Omental fat pad (tissue), 4 donors: ENCODE measurements around the gene ENPP3. TPM values are rescaled to one million over a fixed set of nuclear protein-coding genes. Genes with fewer than 3 reads are reported as not detected.
A peak's percentile ranks its signal among the peaks of the same experiment; 100 is the strongest.
"Not testable (repeated sequence)": the region's sequence is repeated elsewhere in the genome, so short reads cannot be mapped to it uniquely, and the experiment has no call there.

Experiments
- ATAC-seq: fragments of 150-250 bp; one replicate; pipeline ENCODE4 v1.9.1; 2016; ENCODE audit warnings: mild to moderate bottlenecking, moderate library complexity; ENCODE audit not compliant: low FRiP score
- DNase-seq: peaks from one replicate; pipeline ENCODE4 v3.0.0-alpha.2; 2019; ENCODE audit warnings: low spot score
- CTCF ChIP-seq, 3 donors: fragments of 450-650 bp; IDR thresholded peaks; one replicate each; pipeline ENCODE4 v1.5.1; 2016 to 2017; ENCODE audit warnings: antibody characterized with exemption in 3 of 3, mild to moderate bottlenecking in 3 of 3, moderate library complexity in 2 of 3
- total RNA-seq, 4 donors: library from RNA; depleted of rRNA; stranded (reverse); fragments of >200 nt; gene quantifications; one replicate each; pipeline ENCODE4 v1.1.0, GENCODE V29; 2016

Gene ENPP3
- total RNA-seq, 4 donors from 2014 or later = 0.36 to 0.94 (median 0.61) TPM

GRCh38 chr6:131692589-131692988 is 55.5 kb downstream of the ENPP3 start:
- DNase-seq (no peak), ATAC-seq (no peak)
- no peak for TF ChIP-seq CTCF (IDR thresholded peaks at IDR 0.05)

GRCh38 chr6:131693384-131693783 is 56.3 kb downstream of the ENPP3 start:
- no peak for TF ChIP-seq CTCF (IDR thresholded peaks at IDR 0.05)
- DNase-seq = no peak
- ATAC-seq = no peak

GRCh38 chr6:131694832-131695426 is 57.8 kb downstream of the ENPP3 start:
- no peak for DNase-seq
- peak; percentile 71 for ATAC-seq
- no peak for TF ChIP-seq CTCF (IDR thresholded peaks at IDR 0.05)

- no peak for TF ChIP-seq CTCF (IDR thresholded peaks at IDR 0.05)
- no peak for DNase-seq
- no peak for ATAC-seq
Observed at GRCh38 chr6:131696956-131697355, 59.9 kb downstream of the ENPP3 start.

GRCh38 chr6:131700851-131701250 is 63.7 kb downstream of the ENPP3 start:
- ATAC-seq = not testable (repeated sequence)

GRCh38 chr6:131703905-131704304 is 66.8 kb downstream of the ENPP3 start:
- not testable (repeated sequence) for ATAC-seq

More at GRCh38 chr6:131700851-131701250, 63.7 kb downstream of the ENPP3 start:
- not testable (repeated sequence) for DNase-seq

GRCh38 chr6:131710917-131711316 is 73.8 kb downstream of the ENPP3 start, which contains the start of gene CTAGE9:
Gene CTAGE9 (minus strand): TSS chr6:131711017. CDS start chr6:131711017, 0 bp downstream.
- DNase-seq, ATAC-seq: not testable (repeated sequence)

More at GRCh38 chr6:131703905-131704304, 66.8 kb downstream of the ENPP3 start:
- not testable (repeated sequence) for DNase-seq

- not testable (repeated sequence) for DNase-seq, ATAC-seq
Observed at GRCh38 chr6:131715567-131715966, 78.5 kb downstream of the ENPP3 start.

- no peak for DNase-seq
- no peak for TF ChIP-seq CTCF (IDR thresholded peaks at IDR 0.05)
- no peak for ATAC-seq
Observed at GRCh38 chr6:131717836-131718542, 80.9 kb downstream of the ENPP3 start.
